Memory B cell (primary cell): ENCODE measurements around the gene PARD3B.

Experiments
- ATAC-seq: fragments of 150-1000 bp; cut with Tn5 transposase; 2 replicates; pipeline ENCODE4 v1.10.0; 2021; ENCODE audit warnings: low read depth, mild to moderate bottlenecking, moderate library complexity
- DNase-seq, 2 donors: peaks; one replicate each; pipeline ENCODE4 v3.0.0; 2022; ENCODE audit warnings: low spot score in 2 of 2
- H3K27ac Mint-ChIP-seq: one replicate; pipeline ENCODE4 v1.8.0; 2022; ENCODE audit warnings: mild to moderate bottlenecking, moderate library complexity, mixed read lengths
- H3K27me3 Mint-ChIP-seq: one replicate; pipeline ENCODE4 v1.8.0; 2022; ENCODE audit warnings: mixed read lengths
- H3K36me3 Mint-ChIP-seq: one replicate; pipeline ENCODE4 v1.8.0; 2022; ENCODE audit warnings: mild to moderate bottlenecking, mixed read lengths
- H3K4me1 Mint-ChIP-seq: one replicate; pipeline ENCODE4 v1.8.0; 2022; ENCODE audit warnings: mixed read lengths
- H3K4me3 Mint-ChIP-seq: one replicate; pipeline ENCODE4 v1.8.0; 2022; ENCODE audit warnings: mild to moderate bottlenecking, moderate library complexity, mixed read lengths
- H3K9me3 Mint-ChIP-seq: one replicate; pipeline ENCODE4 v1.8.0; 2022; ENCODE audit warnings: mixed read lengths

Gene PARD3B

DNA sequence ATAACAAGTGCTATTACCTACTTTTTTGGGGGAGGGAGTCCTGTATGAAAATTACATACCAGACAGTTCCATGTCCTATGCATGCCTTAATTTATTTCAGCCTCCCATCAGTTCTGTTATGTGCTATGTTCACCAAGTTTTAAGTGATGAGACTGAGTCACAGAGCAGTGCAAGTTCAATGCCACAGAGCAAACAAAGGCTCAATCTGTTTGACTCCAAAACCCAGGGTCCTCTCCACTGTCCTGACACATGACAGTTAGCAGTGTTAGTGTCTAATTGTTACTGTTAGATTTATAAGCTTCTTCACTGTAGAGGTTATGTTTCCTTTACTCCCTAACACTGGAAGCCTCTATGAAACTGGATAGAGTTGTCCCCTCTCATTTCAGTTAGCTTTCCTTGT, 498.0 kb downstream of the PARD3B start:
- Mint-ChIP-seq H3K27me3 (no peaks in the 10 kb centered on the region), H3K36me3 (no peaks in the 10 kb centered on the region), H3K4me3 (no peak overlapping the region)

DNA sequence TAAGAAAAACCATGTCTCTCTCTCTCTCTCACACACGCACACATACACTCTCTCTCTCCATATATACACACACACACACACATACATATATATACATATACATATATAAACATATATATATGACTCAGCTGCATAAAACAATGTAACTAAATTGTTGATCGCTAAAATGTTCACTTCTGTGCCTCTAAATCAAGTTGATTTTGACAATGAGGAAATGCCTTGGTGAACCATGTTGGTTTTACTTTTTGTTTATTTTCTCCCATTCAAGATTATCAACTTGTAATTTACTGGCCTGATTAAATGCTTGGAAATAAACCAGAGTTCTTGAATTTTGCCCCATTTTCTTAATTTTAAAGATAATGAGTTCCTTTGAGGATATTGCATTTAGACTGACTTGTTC, 500.4 kb downstream of the PARD3B start:
- H3K4me3 Mint-ChIP-seq = no peak overlapping the region
- no peaks in the 10 kb centered on the region for H3K4me1 Mint-ChIP-seq
- H3K27ac Mint-ChIP-seq = no peak overlapping the region
- H3K27me3 Mint-ChIP-seq = no peaks in the 10 kb centered on the region
- ATAC-seq (no peak), DNase-seq (no peak)
- H3K36me3 Mint-ChIP-seq = no peaks in the 10 kb centered on the region
- peaks cover 7% of the 10 kb centered on the region for H3K9me3 Mint-ChIP-seq

More for the DNA sequence above, 498.0 kb downstream of the PARD3B start:
- DNase-seq (no peak), ATAC-seq (no peak)
- Mint-ChIP-seq H3K9me3 (peaks cover 3% of the 10 kb centered on the region), H3K4me1 (no peaks in the 10 kb centered on the region), H3K27ac (no peak overlapping the region)

DNA sequence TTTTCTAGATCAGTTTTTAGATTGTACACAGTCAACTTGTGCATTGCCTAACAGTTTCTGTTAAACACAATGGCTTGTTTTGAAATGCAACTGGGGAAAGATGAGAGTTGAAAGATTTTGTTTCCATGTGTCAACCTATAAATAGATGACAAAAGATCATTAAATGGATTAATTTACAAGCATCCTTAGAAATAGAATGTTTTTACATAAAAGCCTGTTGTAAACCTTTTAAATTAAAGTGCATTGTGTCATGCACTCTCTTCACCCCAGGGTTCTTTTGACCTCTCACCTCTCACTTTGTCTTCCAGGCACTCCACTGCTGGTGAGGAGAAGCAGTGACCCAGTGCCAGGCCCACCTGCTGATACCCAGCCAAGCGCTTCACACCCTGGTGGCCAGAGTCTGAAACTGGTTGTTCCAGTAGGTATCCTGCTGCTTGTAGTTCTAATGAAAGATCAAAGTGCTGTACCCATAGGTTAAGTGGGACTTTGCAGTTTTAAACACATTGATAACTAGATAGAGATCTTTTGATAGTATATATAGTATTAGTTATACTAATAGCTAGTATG, 502.1 kb downstream of the PARD3B start:
- Mint-ChIP-seq H3K9me3 (peaks cover 7% of the 10 kb centered on the region), H3K36me3 (no peaks in the 10 kb centered on the region), H3K27ac (no peak overlapping the region), H3K27me3 (no peaks in the 10 kb centered on the region), H3K4me1 (no peaks in the 10 kb centered on the region), H3K4me3 (no peak overlapping the region)
- no peak for ATAC-seq
- no peak for DNase-seq

DNA sequence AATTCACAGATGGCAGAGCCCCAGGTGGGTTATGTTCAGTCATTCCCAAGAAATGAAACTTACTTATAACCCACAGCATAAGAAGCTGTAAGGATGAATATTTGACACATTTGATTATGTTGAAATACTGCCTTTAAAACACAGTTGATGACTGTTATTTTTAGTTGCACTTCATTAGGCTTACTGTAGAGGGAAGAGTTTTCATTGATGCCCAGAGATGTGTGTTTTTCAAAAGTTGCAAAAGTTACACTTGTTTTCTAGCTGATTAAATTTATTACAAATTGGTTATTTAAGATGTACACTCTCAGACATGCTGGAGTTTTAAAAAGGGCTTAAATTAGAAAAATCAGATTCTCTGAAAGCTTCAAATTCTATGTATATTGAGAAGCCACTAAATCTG, 506.1 kb downstream of the PARD3B start:
- DNase-seq = no peak

DNA sequence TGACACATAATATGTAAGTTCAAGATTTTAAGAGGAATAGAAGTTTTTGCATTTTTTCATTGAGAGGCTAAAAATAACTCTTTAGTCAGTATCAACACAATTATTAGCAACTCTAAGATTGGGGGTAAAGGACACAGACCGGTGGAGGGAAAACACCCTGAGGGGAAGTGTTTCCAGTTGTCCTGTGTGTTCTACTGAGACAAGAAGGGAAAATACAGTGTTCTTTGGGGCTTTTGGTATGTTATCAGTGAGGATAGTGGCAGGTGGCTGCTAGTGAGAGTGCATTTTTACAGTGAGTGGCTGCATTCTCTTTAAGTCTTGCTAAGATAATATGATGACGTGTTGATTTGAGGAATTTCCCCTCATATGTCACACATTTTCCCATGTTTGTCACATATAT, 507.5 kb downstream of the PARD3B start:
- DNase-seq (no peak), ATAC-seq (no peak)
- H3K4me3 Mint-ChIP-seq = no peak overlapping the region
- H3K27me3 Mint-ChIP-seq = peaks cover 1% of the 10 kb centered on the region
- H3K4me1 Mint-ChIP-seq = no peaks in the 10 kb centered on the region
- peaks cover 4% of the 10 kb centered on the region for H3K9me3 Mint-ChIP-seq
- H3K27ac Mint-ChIP-seq = no peak overlapping the region
- no peaks in the 10 kb centered on the region for H3K36me3 Mint-ChIP-seq

More for the DNA sequence above, 506.1 kb downstream of the PARD3B start:
- no peak overlapping the region for H3K4me3 Mint-ChIP-seq
- no peaks in the 10 kb centered on the region for H3K36me3 Mint-ChIP-seq
- no peaks in the 10 kb centered on the region for H3K4me1 Mint-ChIP-seq
- ATAC-seq = no peak
- peaks cover 4% of the 10 kb centered on the region for H3K9me3 Mint-ChIP-seq
- no peak overlapping the region for H3K27ac Mint-ChIP-seq
- H3K27me3 Mint-ChIP-seq = peaks cover 1% of the 10 kb centered on the region

DNA sequence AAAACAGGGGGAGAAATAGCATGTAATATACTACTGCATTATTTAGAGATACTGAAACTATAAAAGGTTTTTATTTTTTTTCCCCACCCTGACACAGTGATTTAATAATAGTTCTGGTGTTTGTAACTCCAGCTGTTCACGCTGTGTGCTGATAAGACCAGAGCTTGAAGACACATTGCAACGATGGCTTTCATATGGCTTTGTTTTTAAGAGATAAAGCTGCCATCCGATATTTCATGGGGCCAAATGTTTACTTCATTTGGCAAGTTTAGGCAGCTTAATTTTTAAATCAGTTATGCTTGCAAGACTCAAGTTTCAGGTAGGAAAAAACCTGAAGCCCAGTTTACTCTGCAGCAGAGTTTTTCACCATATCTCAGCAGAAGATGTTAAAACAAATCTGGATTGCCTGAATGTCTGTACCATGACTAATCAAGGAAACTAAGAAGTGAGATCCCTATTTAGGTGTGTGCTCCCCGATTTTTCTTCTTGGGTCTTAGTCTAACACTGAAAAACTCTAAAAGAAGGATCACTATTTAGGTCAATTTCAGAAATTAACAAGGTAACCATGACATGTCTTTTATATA, 508.6 kb downstream of the PARD3B start:
- Mint-ChIP-seq H3K27me3 (peaks cover 1% of the 10 kb centered on the region), H3K27ac (no peak overlapping the region), H3K4me3 (no peak overlapping the region), H3K36me3 (no peaks in the 10 kb centered on the region), H3K9me3 (peaks cover 9% of the 10 kb centered on the region), H3K4me1 (no peaks in the 10 kb centered on the region)
- DNase-seq = no peak
- ATAC-seq = no peak

DNA sequence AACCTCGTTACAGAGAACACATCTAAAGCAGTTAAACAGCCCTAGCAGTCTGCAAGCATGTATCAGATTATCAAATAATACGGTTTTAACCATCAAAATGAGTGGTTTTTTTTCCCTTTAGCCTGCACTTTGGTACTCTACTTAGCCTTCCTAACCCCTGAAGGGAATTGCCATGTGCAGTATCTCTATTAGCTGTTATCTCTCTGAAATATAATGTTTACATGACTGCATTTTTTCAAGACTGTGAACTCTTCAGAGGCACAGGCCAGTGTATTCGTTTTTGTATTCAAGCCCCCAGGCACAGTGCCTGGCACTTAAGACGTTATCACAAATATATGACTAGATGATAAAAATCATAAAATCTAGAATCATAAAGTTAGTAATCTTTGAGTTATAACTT, 509.5 kb downstream of the PARD3B start:
- DNase-seq = no peak

DNA sequence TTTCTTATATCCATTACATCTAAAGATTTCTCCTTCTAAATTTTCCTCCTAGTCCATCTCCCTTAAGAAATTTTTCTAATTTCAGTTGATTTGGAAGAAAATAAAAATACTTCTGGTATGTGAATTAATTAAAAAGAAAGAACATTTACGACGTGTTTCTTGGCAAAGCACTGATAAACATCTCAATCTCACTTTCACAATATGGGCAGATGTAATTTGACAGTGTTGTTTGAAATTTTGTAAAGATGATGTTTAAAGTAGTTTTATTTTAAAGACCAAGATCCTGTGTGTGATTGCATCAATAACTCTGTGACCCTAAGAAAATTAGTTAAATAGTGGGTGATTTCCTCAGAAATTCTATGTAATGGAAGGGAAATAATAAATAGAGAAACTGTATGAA, 510.0 kb downstream of the PARD3B start:
- H3K36me3 Mint-ChIP-seq = no peaks in the 10 kb centered on the region
- H3K27ac Mint-ChIP-seq = no peak overlapping the region
- ATAC-seq (no peak), DNase-seq (no peak)
- H3K4me1 Mint-ChIP-seq = no peaks in the 10 kb centered on the region
- no peak overlapping the region for H3K4me3 Mint-ChIP-seq
- peaks cover 1% of the 10 kb centered on the region for H3K27me3 Mint-ChIP-seq
- H3K9me3 Mint-ChIP-seq = peaks cover 7% of the 10 kb centered on the region

More for the DNA sequence above, 509.5 kb downstream of the PARD3B start:
- no peak overlapping the region for H3K27ac Mint-ChIP-seq
- H3K36me3 Mint-ChIP-seq = no peaks in the 10 kb centered on the region
- no peak overlapping the region for H3K4me3 Mint-ChIP-seq
- no peak for ATAC-seq
- no peaks in the 10 kb centered on the region for H3K4me1 Mint-ChIP-seq
- H3K27me3 Mint-ChIP-seq = peaks cover 1% of the 10 kb centered on the region
- peaks cover 7% of the 10 kb centered on the region for H3K9me3 Mint-ChIP-seq

DNA sequence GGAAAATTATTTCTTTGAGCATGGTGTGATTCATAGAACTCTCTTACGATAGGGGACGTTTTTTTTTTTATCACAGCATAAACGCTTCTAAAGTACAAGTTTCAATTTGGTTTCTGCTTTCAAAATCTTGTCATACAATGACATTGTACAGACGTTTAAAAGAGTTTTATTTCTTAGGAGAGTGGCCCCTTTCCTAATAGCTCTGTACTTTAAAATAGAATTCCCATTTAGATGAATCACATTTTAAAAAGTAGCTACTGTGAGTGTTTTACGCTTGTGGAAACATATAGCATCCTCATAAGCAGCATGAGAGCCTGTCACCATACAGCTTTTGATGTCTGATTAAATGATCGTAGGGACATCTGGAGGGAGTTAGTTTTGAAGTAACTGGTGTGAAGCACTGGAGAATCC, 510.9 kb downstream of the PARD3B start:
- H3K4me3 Mint-ChIP-seq = no peak overlapping the region
- ATAC-seq (no peak), DNase-seq (no peak)
- H3K27me3 Mint-ChIP-seq = peaks cover 1% of the 10 kb centered on the region
- no peaks in the 10 kb centered on the region for H3K36me3 Mint-ChIP-seq
- H3K4me1 Mint-ChIP-seq = no peaks in the 10 kb centered on the region
- no peak overlapping the region for H3K27ac Mint-ChIP-seq
- H3K9me3 Mint-ChIP-seq = peaks cover 7% of the 10 kb centered on the region

DNA sequence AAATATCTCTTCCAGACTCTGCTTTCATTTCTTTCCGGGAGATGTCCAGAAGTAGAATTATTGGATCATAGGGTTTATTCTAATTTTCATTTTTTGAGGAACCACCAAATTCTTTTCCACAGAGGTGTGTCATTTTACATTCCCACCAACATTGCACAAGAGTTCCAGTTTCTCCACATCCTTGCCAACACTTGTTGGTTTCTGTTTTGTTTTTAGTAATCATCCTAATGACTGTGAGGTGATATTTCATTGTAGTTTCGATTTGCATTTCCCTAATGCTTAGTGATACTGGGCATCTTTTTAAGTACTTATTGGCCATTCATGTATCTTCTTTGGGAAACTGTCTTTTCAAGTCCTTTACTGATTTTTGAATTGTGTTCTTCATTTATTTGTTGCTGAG, 513.1 kb downstream of the PARD3B start:
- H3K27me3 Mint-ChIP-seq = peaks cover 1% of the 10 kb centered on the region
- H3K4me1 Mint-ChIP-seq = no peaks in the 10 kb centered on the region
- DNase-seq (no peak), ATAC-seq (no peak)
- no peak overlapping the region for H3K4me3 Mint-ChIP-seq
- no peak overlapping the region for H3K27ac Mint-ChIP-seq
- peaks cover 7% of the 10 kb centered on the region for H3K9me3 Mint-ChIP-seq
- no peaks in the 10 kb centered on the region for H3K36me3 Mint-ChIP-seq

DNA sequence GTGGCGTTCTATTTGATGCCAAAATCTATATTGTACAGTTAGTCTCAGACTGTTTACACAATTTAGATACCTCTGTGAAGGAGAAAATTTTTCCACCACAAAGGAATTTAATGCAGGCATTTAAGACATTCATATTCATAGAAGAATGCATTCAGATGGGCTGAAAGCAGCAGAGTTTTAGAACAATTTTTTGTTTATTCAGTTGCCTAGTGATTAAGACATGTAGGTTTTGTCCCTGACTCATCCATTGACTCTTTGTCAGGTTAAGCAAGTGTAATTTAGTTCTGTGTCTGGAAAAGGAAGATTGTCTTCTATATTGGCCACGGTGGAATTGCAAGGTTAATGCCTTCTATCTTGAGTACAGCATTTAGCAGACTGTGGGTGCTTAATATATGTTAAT, 515.0 kb downstream of the PARD3B start:
- Mint-ChIP-seq H3K9me3 (peaks cover 7% of the 10 kb centered on the region), H3K36me3 (no peaks in the 10 kb centered on the region), H3K4me1 (no peaks in the 10 kb centered on the region), H3K27me3 (no peaks in the 10 kb centered on the region), H3K27ac (no peak overlapping the region), H3K4me3 (no peak overlapping the region)
- ATAC-seq (no peak), DNase-seq (no peak)

DNA sequence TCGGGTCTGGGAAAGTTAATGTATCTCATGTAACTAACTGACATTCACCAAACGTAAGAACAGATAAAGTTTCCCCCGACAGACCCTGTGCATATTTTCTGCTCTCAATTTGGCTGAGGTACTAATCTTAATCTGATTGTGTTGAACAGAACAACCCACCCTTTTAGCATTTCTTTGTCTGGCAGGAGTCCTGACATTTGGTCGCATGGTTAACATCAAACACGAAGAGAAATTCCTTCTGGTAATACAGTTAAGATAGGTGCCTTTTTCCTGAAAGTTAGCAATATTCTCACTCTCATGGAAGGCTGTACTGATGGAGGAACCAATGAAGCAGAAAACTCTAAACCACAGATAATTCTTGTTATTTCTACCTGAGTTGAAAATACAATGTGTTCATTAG, 520.8 kb downstream of the PARD3B start:
- ATAC-seq (no peak), DNase-seq (no peak)
- Mint-ChIP-seq H3K4me3 (no peak overlapping the region), H3K27me3 (no peaks in the 10 kb centered on the region), H3K27ac (no peak overlapping the region), H3K4me1 (no peaks in the 10 kb centered on the region), H3K36me3 (no peaks in the 10 kb centered on the region), H3K9me3 (no peaks in the 10 kb centered on the region)

DNA sequence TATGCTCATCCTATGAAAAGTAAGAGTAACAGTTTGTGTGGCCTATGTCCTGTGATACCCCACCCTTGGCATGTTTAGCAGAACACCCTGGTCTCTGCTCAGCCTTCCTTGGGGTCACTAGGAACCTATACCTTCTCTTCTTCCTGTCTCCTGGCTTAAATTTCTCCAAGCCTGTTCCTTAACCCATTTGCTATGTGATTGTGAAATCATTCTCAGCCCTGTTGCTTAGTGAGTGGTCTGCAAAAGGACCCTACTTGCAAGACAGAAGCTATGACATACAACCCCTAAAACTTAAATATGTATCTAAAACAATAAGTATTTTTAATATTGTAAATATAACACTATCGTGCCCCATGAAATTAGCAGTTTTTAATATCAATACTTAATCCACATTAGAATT, 524.7 kb downstream of the PARD3B start:
- ATAC-seq (no peak), DNase-seq (no peak)
- H3K4me3 Mint-ChIP-seq = no peak overlapping the region
- no peaks in the 10 kb centered on the region for H3K4me1 Mint-ChIP-seq
- no peaks in the 10 kb centered on the region for H3K27me3 Mint-ChIP-seq
- H3K27ac Mint-ChIP-seq = no peak overlapping the region
- H3K36me3 Mint-ChIP-seq = no peaks in the 10 kb centered on the region
- no peaks in the 10 kb centered on the region for H3K9me3 Mint-ChIP-seq

DNA sequence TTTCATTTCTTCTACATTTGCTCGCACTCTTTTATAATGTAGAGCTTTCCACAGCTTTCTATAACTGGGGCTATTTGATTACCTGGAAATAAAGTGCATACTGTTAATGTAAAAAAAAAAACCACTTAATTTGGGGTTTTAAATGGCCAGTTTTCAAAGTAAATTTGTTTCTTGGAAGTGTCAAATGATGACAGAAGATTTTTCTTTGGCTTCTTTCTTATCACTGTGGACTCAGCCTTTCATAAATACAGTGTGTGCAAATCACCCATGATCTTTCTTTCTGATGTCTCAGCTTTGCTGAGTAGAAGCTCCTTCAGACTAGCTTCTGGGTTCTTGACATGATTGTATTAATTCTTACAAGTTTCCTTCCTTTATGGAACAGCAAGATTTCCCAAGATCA, 525.6 kb downstream of the PARD3B start:
- no peak overlapping the region for H3K4me3 Mint-ChIP-seq
- H3K4me1 Mint-ChIP-seq = no peaks in the 10 kb centered on the region
- no peak overlapping the region for H3K27ac Mint-ChIP-seq
- no peak for ATAC-seq
- no peaks in the 10 kb centered on the region for H3K36me3 Mint-ChIP-seq
- no peak for DNase-seq
- H3K9me3 Mint-ChIP-seq = no peaks in the 10 kb centered on the region
- no peaks in the 10 kb centered on the region for H3K27me3 Mint-ChIP-seq

DNA sequence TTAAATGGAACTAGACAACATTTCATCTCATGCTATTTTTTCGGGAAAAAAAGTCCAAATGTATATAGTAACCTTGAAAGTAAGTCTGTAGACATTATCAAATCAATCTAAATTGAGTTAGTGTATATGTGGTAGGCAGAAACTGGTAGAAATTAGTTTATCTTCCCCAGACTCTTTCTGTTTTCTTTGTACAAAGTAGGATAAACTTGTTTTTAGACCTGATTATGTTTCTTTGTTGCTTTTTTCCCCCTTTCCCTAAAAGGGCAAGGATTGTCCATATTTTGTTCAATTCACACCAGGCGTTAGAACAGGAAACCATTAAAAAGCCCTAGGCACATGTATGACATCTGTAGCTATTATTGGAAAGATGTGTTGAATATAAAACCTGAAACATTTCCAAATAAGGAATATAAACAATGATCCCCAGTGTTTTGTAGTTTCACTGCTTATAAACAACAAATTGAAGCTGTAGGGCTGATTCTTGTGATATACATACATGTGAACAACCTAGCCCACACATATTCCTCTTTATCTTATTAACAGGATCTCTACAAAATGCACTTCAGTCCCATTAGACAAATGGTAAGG, 528.3 kb downstream of the PARD3B start:
- H3K36me3 Mint-ChIP-seq = no peaks in the 10 kb centered on the region
- no peak overlapping the region for H3K4me3 Mint-ChIP-seq
- ATAC-seq (no peak), DNase-seq (no peak)
- H3K9me3 Mint-ChIP-seq = no peaks in the 10 kb centered on the region
- H3K27ac Mint-ChIP-seq = no peak overlapping the region
- H3K27me3 Mint-ChIP-seq = no peaks in the 10 kb centered on the region
- no peaks in the 10 kb centered on the region for H3K4me1 Mint-ChIP-seq
